Body of pancreas (tissue), 4 donors: ENCODE results near the gene CETP. TPM values are rescaled to one million over a fixed set of nuclear protein-coding genes. Genes with fewer than 3 reads are reported as not detected.
"Not testable (repeated sequence)": the region's sequence is repeated elsewhere in the genome, so short reads cannot be mapped to it uniquely, and the experiment has no call there.

Experiments
- ATAC-seq: fragments of 150-250 bp; one replicate; pipeline ENCODE4 v1.9.1; 2016
- DNase-seq, 4 donors: peaks; one replicate each; pipeline ENCODE4 v3.0.0-alpha.2; 2019
- H3K27ac ChIP-seq, 4 donors: fragments of 200-600 bp; sonication (generic); 1 replicate in 3 of 4; 2 replicates in 1 of 4; pipeline versions ENCODE4 v1.5.1 to v1.6.1; 2016 to 2019; ENCODE audit warnings: mild to moderate bottlenecking in 1 of 4, mixed read lengths in 1 of 4, moderate library complexity in 1 of 4
- H3K27me3 ChIP-seq, 2 donors: fragments of 200-600 bp; sonication (generic); one replicate each; pipeline ENCODE4 v1.6.0; 2016; ENCODE audit warnings: mild to moderate bottlenecking in 1 of 2
- H3K36me3 ChIP-seq, 2 donors: fragments of 200-600 bp; sonication (generic); replicated peaks in 1 of 2; 2 replicates each; pipeline ENCODE4 v1.5.1; 2016; ENCODE audit warnings: low read depth in 2 of 2; ENCODE audit not compliant: insufficient read depth in 1 of 2
- H3K4me1 ChIP-seq: fragments of 200-600 bp; sonication (generic); one replicate; pipeline ENCODE4 v1.6.0; 2016
- H3K4me3 ChIP-seq, 2 donors: fragments of 200-600 bp; sonication (generic); 1 replicate in 1 of 2; 2 replicates in 1 of 2; pipeline ENCODE4 v1.5.1; 2016 to 2019
- H3K9me3 ChIP-seq, 3 donors: fragments of 200-600 bp; sonication (generic); 1 replicate in 2 of 3; 2 replicates in 1 of 3; pipeline ENCODE4 v1.5.1; 2016
- CTCF ChIP-seq, 7 experiments: fragments of 450-650 bp in 4 of 7; fragments of 200-600 bp in 3 of 7; sonication (generic) in 3 of 7; IDR thresholded peaks; one replicate each; pipeline ENCODE4 v1.5.1; 2016 to 2019; ENCODE audit warnings: antibody characterized with exemption in 7 of 7
- POLR2A ChIP-seq, 3 donors: fragments of 450-650 bp; IDR thresholded peaks; one replicate each; pipeline ENCODE4 v1.6.1; 2016; ENCODE audit warnings: antibody characterized with exemption in 3 of 3, mild to moderate bottlenecking in 2 of 3
- WGBS, 2 donors: methylation state at CpG; one replicate each; pipeline ENCODE4 v1.1.5; 2017; 5-methylcytosine and 5-hydroxymethylcytosine counted together
- intact Hi-C: fragments of 100-400 bp; cut with DNase I; formaldehyde crosslinking; loops from one replicate; pipeline ENCODE4 v1.15.1; 2023
- total RNA-seq, 2 donors: library from RNA; depleted of rRNA; stranded (reverse); fragments of >200 nt; gene quantifications; one replicate each; pipeline ENCODE4 v1.1.0, GENCODE V29; 2016

The CETP gene
- total RNA-seq, 2 donors from 2014 or later, result 0.66 TPM; not detected in 1

GRCh38 chr16:56973294-56973689 lies 11.5 kb downstream of the CETP start:
- ATAC-seq, result no peak
- 64 to 69% methylated on average over 6 to 9 of the region's 9 CpGs for WGBS, 2 donors
- no peak for DNase-seq
- no peaks in the 10 kb centered on the region for H3K27me3 ChIP-seq
- H3K27ac ChIP-seq, result no peak overlapping the region
- intact Hi-C loops, result no loop called here
- H3K9me3 ChIP-seq, result no peaks in the 10 kb centered on the region
- no peaks in the 10 kb centered on the region for H3K36me3 ChIP-seq
- peaks cover 9% of the 10 kb centered on the region for H3K4me1 ChIP-seq
- TF ChIP-seq CTCF (IDR thresholded peaks at IDR 0.05) (no peak), POLR2A (IDR thresholded peaks at IDR 0.05) (no peak)
- no peak overlapping the region for H3K4me3 ChIP-seq

- H3K9me3 ChIP-seq, H3K4me3 ChIP-seq, ATAC-seq, H3K4me1 ChIP-seq, DNase-seq, intact Hi-C loops, H3K27me3 ChIP-seq, H3K36me3 ChIP-seq, H3K27ac ChIP-seq: not testable (repeated sequence)
- 74 to 91% methylated on average over 7 of the region's 7 CpGs for WGBS, 2 donors
Observed at GRCh38 chr16:56973899-56974298, 12.1 kb downstream of the CETP start.

GRCh38 chr16:56974549-56975300 lies 13.0 kb downstream of the CETP start:
- Histone ChIP-seq H3K27me3 (no peaks in the 10 kb centered on the region), H3K27ac (no peak overlapping the region), H3K4me1 (peaks cover 9% of the 10 kb centered on the region), H3K36me3 (no peaks in the 10 kb centered on the region), H3K4me3 (no peak overlapping the region), H3K9me3 (no peaks in the 10 kb centered on the region)
- no peak for TF ChIP-seq CTCF (IDR thresholded peaks at IDR 0.05)
- TF ChIP-seq POLR2A (IDR thresholded peaks at IDR 0.05), result no peak
- intact Hi-C loops, result no loop called here
- no peak for DNase-seq
- WGBS, 2 donors, result 83 to 85% methylated on average over 8 to 9 of the region's 9 CpGs
- ATAC-seq, result no peak

- no peak for DNase-seq
- peaks cover 9% of the 10 kb centered on the region for H3K4me1 ChIP-seq
- WGBS, 2 donors, result 84 to 91% methylated on average over 10 of the region's 10 CpGs
- H3K9me3 ChIP-seq, result no peaks in the 10 kb centered on the region
- H3K27ac ChIP-seq, result no peak overlapping the region
- H3K27me3 ChIP-seq, result no peaks in the 10 kb centered on the region
- no peak for ATAC-seq
- intact Hi-C loops, result no loop called here
- no peak overlapping the region for H3K4me3 ChIP-seq
- no peaks in the 10 kb centered on the region for H3K36me3 ChIP-seq
- TF ChIP-seq CTCF (IDR thresholded peaks at IDR 0.05), result no peak
- no peak for TF ChIP-seq POLR2A (IDR thresholded peaks at IDR 0.05)
Observed at GRCh38 chr16:56975714-56976113, 14.0 kb downstream of the CETP start.

GRCh38 chr16:56977216-56977615 lies 15.5 kb downstream of the CETP start:
- no peaks in the 10 kb centered on the region for H3K4me1 ChIP-seq
- WGBS, 2 donors, result 88 to 89% methylated on average over 6 of the region's 6 CpGs
- no peak for TF ChIP-seq POLR2A (IDR thresholded peaks at IDR 0.05)
- TF ChIP-seq CTCF (IDR thresholded peaks at IDR 0.05), result no peak
- DNase-seq (no peak), ATAC-seq (no peak)
- no peaks in the 10 kb centered on the region for H3K27me3 ChIP-seq
- H3K36me3 ChIP-seq, result no peaks in the 10 kb centered on the region
- H3K9me3 ChIP-seq, result no peaks in the 10 kb centered on the region
- intact Hi-C loops, result no loop called here
- no peak overlapping the region for H3K4me3 ChIP-seq
- H3K27ac ChIP-seq, result no peak overlapping the region
